GM21737 (cell line): ENCODE results near the gene MAN1A2.
"Not testable (repeated sequence)": the region's sequence is repeated elsewhere in the genome, so short reads cannot be mapped to it uniquely, and the experiment has no call there.

ENCODE experiments used
- ATAC-seq: cut with Tn5 transposase; IDR thresholded peaks from one replicate; pipeline ENCODE4 v1.9.1; 2021; ENCODE audit warnings: mild to moderate bottlenecking, moderate library complexity; ENCODE audit not compliant: unreplicated experiment

MAN1A2 gene

DNA sequence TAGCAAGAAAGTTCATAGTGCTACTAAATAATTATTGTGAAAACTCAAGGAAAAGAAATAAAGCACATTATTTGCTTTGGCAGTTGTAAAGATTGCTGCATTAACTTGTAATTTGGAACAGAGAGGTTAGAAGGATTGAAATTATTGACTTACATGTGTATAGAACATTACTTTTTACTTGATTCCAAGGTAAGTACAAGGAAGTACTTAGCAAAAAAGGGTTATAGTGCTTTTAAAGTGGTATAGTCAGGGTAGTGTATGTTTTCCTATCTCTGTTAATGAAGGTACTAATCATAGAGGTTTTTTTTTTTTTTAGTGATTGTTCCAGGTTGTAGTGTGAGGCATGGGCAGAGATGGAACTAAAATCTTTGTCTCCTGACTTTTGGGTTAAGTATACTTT, 29.4 kb downstream of the MAN1A2 start:
- ATAC-seq = no peak

DNA sequence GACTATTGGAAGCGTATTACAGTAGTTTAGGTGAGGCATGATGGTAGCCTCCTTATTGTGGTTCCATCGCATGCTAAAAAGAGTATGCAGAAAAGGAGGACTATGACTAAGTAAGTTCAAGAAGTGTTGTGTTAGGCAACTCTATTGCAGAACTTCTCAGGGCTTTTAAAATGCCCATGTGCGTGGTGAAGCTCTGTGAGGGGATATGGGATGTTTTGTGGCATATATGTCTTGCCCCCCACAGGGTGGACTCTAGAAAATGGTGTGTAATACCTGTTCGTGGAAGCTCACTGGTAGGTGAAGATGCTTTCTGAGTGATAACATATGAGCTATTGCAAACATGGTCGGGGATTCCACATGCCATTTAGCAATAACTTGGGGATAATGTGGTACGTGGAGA, 31.7 kb downstream of the MAN1A2 start:
- no peak for ATAC-seq

DNA sequence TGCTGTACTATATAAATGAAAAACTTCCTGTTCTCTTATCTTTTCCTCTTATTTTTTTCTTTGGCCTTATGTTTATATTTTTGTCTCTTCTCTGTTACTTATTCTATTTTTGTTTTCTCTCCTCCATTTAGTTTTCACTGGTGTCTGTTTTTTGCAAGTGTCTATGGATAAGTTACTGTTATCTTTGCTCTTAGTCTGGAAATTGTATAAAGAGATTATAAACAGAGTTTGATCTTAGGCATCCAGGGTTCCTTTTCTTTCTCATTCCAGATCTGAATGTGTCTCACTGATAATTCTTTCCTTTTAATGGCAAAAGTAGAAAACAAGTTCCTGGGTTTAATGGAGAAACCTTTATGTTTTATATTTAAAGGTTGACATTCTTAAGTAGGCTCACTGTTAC, 34.5 kb downstream of the MAN1A2 start:
- ATAC-seq = no peak

DNA sequence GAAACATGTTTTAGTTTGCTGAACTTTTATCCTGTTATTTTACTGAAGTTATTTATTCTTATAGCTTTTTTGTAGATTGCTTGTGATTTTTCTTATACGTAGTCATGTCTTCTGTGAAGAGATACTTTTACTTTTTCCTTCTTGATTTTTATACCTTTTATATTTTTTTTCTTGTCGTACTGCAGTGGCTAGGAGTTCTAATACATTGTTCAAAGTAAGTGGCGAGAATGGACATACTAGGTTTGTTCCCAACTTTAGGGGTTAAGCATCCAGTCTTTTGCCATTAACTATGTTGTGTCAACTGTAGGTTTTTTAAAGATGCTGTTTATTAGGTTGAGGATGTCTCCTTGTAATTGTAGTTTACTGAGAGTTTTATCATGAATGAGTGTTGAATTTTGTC, 36.3 kb downstream of the MAN1A2 start:
- no peak for ATAC-seq

DNA sequence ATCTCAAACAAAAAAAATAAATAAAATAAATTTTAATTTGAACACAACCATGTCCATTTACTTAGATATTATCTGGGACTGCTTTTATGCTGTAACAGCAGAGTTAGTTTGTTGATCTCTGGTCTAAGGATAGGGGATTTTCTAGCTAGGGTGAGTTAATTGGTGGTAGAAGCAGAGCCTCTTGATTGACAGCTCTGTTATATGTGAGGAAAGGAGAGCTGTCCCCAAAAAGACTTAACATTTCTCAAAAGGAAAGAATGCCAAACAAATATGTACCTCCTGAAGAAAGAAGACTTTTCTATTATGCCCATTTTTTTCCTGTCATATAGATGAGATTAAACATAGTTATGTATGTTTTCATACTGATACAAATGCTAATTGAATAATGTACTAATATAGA, 37.8 kb downstream of the MAN1A2 start:
- ATAC-seq = no peak

DNA sequence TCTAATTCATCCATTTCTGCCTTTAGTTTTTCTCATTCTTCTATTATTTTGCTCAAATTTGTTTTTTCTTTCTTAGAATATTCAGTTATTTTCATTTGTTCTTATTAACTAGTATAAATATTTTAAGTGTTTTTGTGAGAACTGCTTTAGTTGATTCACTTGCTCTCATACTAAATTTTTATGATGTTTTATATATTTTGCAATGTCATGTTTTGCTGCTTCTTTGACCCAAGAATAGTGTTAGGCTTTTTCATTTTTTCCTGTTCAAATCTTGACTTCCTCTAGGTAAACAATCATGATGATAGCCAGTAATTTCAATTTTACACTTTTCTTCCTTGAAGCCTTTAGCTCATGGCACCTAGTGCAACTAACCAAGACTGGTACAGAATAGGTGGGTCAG, 45.2 kb downstream of the MAN1A2 start:
- no peak for ATAC-seq

DNA sequence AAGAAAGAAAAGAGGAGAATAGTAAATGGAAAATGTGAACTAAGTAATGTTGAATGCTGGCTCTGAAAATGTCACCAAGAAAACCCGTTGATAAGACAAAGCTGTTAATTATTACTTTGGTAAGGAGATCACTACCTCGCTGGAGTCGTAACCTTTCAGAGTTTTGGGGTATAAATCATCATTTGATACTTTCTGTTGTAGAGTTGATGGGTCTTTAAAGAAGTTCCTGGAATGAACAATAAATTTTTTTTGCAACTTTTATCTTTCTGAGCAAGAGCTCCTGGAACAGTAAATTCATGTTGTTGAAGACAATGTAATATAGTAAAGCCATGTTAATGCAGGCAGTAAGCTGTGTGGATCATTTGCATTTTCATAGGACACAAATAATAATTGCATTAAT, 46.2 kb downstream of the MAN1A2 start:
- ATAC-seq = no peak

DNA sequence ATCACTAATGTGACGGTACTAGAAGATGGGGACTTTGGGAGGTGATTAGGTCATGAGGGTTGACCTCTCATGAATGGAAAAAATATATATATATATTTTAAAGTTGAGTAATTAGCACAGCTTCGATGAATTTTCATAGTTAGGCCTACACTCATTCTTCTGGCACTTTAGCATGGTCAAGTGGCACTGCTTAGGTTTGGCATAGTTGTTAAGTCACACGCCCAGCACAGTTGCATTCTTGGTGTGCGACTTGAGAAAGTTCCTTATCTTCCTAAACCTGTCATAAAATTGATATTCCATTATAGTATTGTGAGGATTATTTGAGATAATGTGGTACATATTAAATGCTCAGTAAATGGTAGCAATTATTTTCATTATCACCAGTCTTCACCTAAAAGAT, 47.7 kb downstream of the MAN1A2 start:
- ATAC-seq = no peak

DNA sequence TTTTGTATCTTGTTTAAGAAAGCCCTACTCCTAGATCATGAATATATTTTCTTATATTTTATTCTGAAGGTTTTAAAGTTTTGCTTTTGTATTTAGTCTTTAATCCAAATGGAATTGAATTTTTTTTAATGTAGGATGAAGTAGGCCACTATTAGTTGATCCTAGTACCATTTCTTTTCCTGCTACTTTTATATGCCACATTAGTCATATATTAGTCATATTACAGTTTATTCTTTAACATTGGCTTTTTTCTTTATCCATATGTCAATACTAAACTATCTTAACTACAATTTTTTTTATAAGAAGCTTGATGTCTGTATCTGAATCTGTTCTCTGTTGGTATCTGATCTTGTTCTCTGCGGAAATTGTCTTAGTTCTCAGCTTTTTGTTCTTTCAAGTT, 48.8 kb downstream of the MAN1A2 start:
- ATAC-seq = no peak

DNA sequence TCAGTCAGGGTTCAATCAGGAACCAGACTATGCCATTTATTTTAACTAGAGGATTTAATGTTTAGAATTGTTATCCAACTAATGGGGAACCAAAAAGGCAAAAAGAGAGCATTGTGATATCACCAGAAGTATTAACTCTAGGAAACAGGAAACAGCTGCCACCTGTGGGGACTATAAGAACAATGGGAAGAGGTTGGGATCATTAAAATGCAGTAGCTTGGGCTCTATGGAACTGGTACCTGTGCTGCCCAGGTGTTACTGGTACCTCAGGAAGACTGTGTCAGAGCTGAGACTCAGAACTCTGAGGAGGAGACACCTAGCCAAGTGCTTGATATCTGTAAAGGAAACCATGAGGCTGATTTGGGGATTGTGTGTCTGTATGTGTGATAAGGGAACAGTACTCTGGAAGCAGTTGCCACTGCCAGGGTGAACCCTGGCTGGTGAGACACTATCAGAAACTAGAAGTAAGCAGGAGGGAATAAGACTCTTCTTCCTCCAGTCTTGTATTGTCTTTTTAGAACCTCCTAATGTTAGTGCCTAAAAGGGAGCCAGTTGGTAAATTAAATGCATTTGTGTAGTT, 49.4 kb downstream of the MAN1A2 start:
- ATAC-seq = no peak

DNA sequence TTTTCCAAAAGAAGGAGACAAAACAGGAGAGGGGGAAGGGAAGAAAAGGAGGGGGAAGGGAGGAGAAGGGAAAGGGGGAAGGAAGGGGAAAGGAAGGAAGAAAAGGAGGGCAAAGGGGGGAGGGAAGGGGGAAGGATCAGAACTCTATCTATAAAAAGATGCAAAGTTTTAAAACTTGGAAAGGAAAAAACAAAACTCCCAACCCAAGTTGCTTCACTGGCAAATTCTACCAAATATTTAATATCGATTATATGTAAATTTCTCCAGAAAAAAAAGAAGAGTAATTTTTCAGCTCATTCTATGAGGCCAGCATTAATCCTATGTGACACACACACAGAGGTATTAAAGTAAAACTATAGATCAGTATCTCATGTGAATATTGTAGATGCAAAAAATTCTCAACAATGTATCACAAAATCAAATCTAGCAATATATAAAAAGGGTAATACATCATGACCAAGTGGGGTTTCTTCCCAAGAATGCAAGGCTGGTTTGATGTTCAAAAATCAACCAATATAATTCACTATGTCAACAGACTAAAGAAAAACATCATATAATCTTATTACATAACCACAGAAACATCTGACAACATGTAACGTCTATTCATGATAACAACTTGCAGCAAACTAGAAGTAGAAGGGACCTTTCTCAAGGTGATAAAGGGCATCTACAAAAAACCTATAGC, 57.9 kb downstream of the MAN1A2 start:
- ATAC-seq = no peak

DNA sequence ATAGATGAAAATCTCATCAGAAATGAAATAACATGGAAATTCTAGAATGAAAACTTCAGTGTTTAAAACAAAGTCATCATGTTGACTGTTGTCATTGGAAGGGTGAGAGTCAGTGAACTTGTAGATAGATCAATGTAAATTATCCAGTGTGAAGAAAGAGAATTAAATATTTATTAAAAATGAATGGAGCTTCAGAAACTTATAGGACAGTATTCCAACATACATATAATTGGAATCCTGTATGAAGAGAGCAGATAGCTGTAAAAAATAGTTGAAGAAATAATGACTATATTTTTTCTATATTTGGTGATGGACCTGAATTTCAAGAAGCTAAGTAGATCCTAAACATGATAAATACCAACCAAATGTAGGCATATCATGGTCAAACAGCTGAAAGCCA, 60.0 kb downstream of the MAN1A2 start:
- no peak for ATAC-seq

DNA sequence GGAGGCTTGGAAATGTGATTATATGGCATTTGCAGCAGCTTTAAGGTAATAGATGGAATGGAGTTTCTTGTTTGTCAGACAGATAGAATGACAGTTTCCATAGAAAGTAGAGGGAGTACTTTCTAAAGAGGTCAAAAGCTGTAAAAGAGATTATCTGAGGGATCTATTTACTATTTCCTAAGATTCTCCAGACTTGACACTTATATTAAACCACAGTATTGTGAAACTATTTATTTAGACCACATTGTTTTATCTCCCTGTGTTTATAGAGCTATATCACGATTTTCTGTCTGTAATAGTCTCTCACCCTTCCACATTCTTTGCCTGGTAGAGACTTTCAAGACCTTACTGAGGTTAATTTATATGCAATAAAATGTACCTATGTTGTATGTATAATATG, 66.7 kb downstream of the MAN1A2 start:
- ATAC-seq = no peak

DNA sequence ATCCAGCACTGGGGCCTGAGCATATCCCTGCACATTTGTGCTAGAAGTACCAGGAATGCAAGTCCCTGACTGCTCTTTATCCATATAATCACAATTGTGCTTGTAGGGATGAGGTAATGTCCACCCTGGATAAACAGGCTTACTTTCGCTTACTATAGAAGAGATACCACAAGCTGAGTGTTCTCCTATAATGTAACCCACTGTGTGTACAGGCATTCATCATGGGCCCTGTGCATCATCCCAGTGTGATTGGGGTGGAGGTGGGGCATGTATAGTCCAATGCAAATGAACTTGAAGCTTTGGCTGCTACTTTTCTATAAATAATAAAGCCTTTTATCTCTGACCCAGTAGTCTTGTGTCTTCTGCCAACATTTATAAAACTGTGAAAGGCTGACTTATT, 69.3 kb downstream of the MAN1A2 start:
- ATAC-seq = no peak

DNA sequence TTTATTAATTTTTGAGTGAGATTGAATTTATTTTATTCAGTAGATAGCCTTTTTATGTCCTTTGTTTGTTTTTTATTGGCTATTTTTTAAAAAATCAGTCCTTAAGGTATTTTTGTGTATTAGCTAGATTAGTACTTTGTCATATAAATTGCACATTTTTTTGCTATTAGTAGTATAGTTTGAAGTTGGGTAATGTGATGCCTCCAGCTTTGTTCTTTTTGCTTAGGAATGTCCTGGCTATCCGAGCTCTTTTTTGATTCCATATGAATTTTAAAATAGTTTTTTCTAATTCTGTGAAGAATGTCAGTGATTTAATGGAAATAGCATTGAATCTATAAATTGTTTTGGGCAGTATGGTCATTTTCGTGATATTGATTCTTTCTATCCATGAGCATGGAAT, 80.4 kb downstream of the MAN1A2 start:
- no peak for ATAC-seq

DNA sequence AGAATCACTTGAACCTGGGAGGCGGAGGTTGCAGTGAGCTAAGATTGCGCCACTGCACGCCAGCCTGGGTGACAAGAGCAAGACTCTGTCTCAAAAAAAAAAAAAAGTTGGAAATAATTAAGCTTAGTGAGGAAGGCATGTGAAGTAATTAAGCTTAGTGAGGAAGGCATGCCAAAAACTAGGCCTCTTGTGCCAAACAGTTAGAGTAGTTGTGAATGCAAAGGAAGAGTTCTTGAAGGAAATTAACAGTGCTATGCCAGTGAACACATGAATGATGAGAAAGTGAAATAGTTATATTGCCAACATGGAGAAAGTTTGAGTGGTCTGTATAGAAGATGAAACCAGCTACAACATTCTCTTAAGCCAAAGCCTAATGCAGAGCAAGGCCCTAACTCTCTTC, 85.0 kb downstream of the MAN1A2 start:
- no peak for ATAC-seq

DNA sequence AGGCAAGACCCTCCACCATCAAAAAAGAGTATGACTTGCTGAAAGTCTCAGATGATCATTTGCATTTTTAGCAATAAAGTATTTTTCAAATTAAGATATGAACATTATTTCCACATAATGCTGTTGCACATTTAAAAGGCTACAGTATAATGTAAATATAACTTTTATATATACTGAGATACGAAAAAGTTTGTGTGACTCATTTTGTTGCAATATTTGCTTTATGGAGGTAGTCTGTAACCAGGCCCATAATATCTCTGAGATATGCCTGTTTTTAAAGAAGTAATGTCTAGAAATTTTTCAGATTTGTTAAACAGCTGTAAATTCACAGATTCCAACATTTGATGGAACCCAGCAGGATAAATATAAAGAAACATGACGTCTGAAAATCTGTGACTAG, 86.7 kb downstream of the MAN1A2 start:
- no peak for ATAC-seq

DNA sequence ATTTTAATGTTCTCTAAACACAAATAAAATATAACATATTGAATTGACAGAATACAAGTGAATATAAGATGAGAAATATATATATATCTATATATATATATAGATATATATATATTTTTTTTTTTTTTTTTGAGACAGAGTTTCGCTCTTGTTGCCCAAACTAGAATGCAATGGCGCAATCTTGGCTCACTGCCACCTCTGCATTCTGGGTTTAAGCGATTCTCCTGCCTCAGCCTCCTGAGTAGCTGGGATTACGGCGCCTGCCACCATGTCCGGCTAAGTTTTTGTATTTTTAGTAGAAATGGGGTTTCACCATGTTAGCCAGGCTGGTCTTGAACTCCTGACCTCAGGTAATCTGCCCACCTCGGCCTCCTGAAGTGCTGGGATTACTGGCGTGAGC, 91.2 kb downstream of the MAN1A2 start:
- ATAC-seq = not testable (repeated sequence)

DNA sequence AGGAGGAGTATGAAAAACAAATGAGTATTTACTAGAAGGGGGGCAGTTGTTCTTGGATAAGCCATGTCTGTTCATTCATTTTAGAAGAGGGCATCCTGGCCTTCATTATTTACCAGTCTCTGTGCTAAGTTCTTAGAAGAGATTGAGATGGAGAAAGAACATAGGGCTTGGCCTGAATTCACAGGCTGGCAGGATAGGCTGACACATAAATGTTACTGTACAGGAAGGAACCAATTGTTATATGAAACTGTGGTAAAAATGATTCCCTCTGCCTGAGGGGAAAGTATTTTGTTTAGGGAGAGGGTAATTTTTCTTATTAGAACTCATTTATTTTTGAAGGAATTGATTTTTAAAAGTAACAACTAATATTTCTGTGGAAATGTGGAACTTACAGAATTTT, 99.5 kb downstream of the MAN1A2 start:
- ATAC-seq = no peak

DNA sequence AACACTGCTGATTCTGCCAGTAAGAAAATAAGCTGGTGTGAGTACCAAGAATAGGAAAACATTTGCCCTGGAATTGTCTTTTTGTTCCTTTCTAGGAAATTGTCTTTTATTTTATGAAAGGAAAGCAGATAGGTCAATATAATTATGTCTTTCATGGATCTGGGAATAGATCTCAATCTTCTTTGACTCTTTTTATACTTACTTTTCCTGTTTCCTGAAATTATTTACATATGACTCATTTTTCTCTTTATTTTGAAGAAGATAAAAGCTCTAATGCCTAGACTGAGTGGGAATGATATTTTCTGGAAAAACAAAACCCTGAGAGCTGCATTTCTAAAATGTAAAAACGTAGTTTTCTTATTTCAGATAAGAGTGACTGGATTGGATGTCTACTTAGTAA, 100.1 kb downstream of the MAN1A2 start:
- ATAC-seq = no peak

DNA sequence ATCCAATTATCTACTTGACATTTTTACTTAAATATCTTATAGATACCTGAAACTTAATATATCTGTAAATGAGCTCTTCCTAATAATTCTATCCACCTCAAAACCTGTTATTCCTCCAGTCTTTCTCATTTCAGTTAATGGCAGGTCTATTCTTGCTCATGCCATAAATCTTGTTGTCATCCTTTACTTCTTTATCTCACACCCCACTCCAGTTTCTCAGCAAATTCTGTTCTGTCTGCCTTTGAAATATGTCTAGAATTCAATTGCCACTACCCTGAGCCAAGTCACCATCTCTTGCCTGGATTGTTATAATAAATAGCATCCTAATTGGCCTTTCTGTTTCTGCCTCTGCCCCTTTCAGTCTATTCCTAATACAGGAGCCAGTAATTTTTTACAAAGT, 105.8 kb downstream of the MAN1A2 start:
- ATAC-seq = no peak

DNA sequence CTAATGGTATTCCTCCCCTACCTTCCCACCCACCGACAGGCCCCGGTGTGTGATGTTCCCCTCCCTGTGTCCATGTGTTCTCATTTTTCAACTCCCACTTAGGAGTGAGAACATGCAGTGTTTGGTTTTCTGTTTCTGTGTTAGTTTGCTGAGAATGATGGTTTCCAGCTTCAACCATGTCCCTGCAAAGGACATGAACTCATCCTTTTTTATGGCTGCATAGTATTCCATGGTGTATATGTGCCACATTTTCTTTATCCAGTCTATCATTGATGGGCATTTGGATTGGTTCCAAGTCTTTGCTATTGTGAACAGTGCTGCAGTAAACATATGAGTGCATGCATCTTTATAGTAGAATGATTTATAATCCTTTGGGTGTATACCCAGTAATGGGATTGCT, 108.2 kb downstream of the MAN1A2 start:
- not testable (repeated sequence) for ATAC-seq

DNA sequence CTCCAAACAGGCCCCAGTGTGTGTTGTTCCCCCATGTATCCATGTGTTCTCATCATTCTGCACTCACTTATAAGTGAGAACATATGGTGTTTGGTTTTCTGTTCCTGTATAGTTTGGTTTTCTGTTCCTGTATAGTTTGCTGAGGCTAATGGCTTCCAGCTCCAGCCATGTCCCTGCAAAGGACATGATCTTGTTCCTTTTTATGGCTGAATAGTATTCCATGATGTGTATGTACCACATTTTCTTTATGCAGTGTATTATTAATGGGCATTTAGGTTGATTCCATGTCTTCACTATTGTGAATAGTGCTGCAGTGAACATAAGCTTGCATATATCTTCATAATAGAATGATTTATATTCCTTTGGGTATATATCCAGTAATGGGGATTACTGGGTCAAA, 111.8 kb downstream of the MAN1A2 start:
- no peak for ATAC-seq
